Lower lobe of right lung (tissue), 2 donors: ENCODE measurements around the gene FAM171A1. TPM values are rescaled to one million over a fixed set of nuclear protein-coding genes. Genes with fewer than 3 reads are reported as not detected.

Experiments used
- ATAC-seq, 2 donors: fragments of 200-7000 bp; cut with Tn5 transposase; one replicate each; pipeline ENCODE4 v1.9.1; 2020 to 2022; ENCODE audit warnings: mild to moderate bottlenecking in 2 of 2, moderate library complexity in 2 of 2
- DNase-seq: peaks from one replicate; pipeline ENCODE4 v3.0.0-alpha.2; 2020
- H3K27ac ChIP-seq: fragments of 200-600 bp; one replicate; pipeline ENCODE4 v1.8.0; 2022
- H3K27me3 ChIP-seq: fragments of 200-600 bp; one replicate; pipeline ENCODE4 v1.8.0; 2022; ENCODE audit warnings: low read depth
- H3K36me3 ChIP-seq: fragments of 200-600 bp; one replicate; pipeline ENCODE4 v1.8.0; 2022; ENCODE audit warnings: mild to moderate bottlenecking
- H3K4me1 ChIP-seq: fragments of 200-600 bp; one replicate; pipeline ENCODE4 v1.8.0; 2022
- H3K4me3 ChIP-seq: fragments of 200-600 bp; one replicate; pipeline ENCODE4 v1.8.0; 2022; ENCODE audit warnings: mild to moderate bottlenecking
- H3K9me3 ChIP-seq: fragments of 200-600 bp; one replicate; pipeline ENCODE4 v1.8.0; 2022
- CTCF ChIP-seq: fragments of 200-600 bp; IDR thresholded peaks from one replicate; pipeline ENCODE4 v1.8.0; 2022; ENCODE audit warnings: antibody characterized with exemption, mild to moderate bottlenecking
- intact Hi-C: fragments of 100-400 bp; cut with DNase I; formaldehyde crosslinking; loops from one replicate; pipeline ENCODE4 v1.11.0; 2022
- total RNA-seq: library from RNA; stranded (reverse); fragmentation: NEBNext Ultra II Directional; extraction: Animal tissue kit (Norgen Biotek cat#: 25700); gene quantifications from one replicate; pipeline ENCODE4 v1.2.1, GENCODE V29; 2021
- donor health status: DM: no; HTN: yes; CAD: no; lungs with severe emphysema.

The FAM171A1 gene
- total RNA-seq, 1 donor from 2014 or later: 14.0 TPM

GRCh38 chr10:15364001-15364400 lies 7.1 kb downstream of the FAM171A1 start:
- H3K27ac ChIP-seq: no peak overlapping the region
- no peaks in the 10 kb centered on the region for H3K9me3 ChIP-seq
- intact Hi-C loops: no loop called here
- no peak overlapping the region for H3K4me3 ChIP-seq
- no peaks in the 10 kb centered on the region for H3K27me3 ChIP-seq
- no peaks in the 10 kb centered on the region for H3K36me3 ChIP-seq
- ATAC-seq (no peak), DNase-seq (no peak)
- no peaks in the 10 kb centered on the region for H3K4me1 ChIP-seq
- TF ChIP-seq CTCF: no peak

- DNase-seq (no peak), ATAC-seq (no peak)
- H3K4me3 ChIP-seq: no peak overlapping the region
- no peaks in the 10 kb centered on the region for H3K27me3 ChIP-seq
- no peak for TF ChIP-seq CTCF
- H3K36me3 ChIP-seq: no peaks in the 10 kb centered on the region
- intact Hi-C loops: no loop called here
- H3K4me1 ChIP-seq: no peaks in the 10 kb centered on the region
- no peaks in the 10 kb centered on the region for H3K9me3 ChIP-seq
- no peak overlapping the region for H3K27ac ChIP-seq
Measured at GRCh38 chr10:15363031-15363430, 8.1 kb downstream of the FAM171A1 start.

- Histone ChIP-seq H3K27ac (no peak overlapping the region), H3K4me3 (no peak overlapping the region), H3K4me1 (no peaks in the 10 kb centered on the region), H3K36me3 (no peaks in the 10 kb centered on the region), H3K27me3 (no peaks in the 10 kb centered on the region), H3K9me3 (no peaks in the 10 kb centered on the region)
- ATAC-seq: no peak
- TF ChIP-seq CTCF: no peak
- DNase-seq: no peak
- intact Hi-C loops: no loop called here
Measured at GRCh38 chr10:15361131-15361530, 10.0 kb downstream of the FAM171A1 start.

GRCh38 chr10:15360566-15360965 lies 10.5 kb downstream of the FAM171A1 start:
- no peak for TF ChIP-seq CTCF
- Histone ChIP-seq H3K27ac (no peak overlapping the region), H3K4me1 (no peaks in the 10 kb centered on the region), H3K9me3 (no peaks in the 10 kb centered on the region), H3K36me3 (no peaks in the 10 kb centered on the region), H3K27me3 (no peaks in the 10 kb centered on the region), H3K4me3 (no peak overlapping the region)
- ATAC-seq (no peak), DNase-seq (no peak)
- intact Hi-C loops: no loop called here

- Histone ChIP-seq H3K27ac (no peak overlapping the region), H3K27me3 (no peaks in the 10 kb centered on the region), H3K36me3 (no peaks in the 10 kb centered on the region), H3K4me3 (no peak overlapping the region), H3K9me3 (no peaks in the 10 kb centered on the region), H3K4me1 (peaks cover 5% of the 10 kb centered on the region)
- DNase-seq (no peak), ATAC-seq (no peak)
- intact Hi-C loops: no loop called here
- TF ChIP-seq CTCF: no peak
Measured at GRCh38 chr10:15353471-15354017, 17.5 kb downstream of the FAM171A1 start.

- ATAC-seq (no peak), DNase-seq (no peak)
- Histone ChIP-seq H3K27ac (no peak overlapping the region), H3K4me3 (no peak overlapping the region), H3K9me3 (no peaks in the 10 kb centered on the region), H3K36me3 (no peaks in the 10 kb centered on the region), H3K4me1 (peaks cover 5% of the 10 kb centered on the region), H3K27me3 (no peaks in the 10 kb centered on the region)
- TF ChIP-seq CTCF: no peak
- intact Hi-C loops: no loop called here
Measured at GRCh38 chr10:15352836-15353235, 18.3 kb downstream of the FAM171A1 start.
